ENCODE results near the gene PLEKHG4B. TPM values are rescaled to one million over a fixed set of nuclear protein-coding genes. Genes with fewer than 3 reads are reported as not detected.

Gene PLEKHG4B
- total RNA-seq, 1 donor from 2014 or later: 49.4 TPM

DNA sequence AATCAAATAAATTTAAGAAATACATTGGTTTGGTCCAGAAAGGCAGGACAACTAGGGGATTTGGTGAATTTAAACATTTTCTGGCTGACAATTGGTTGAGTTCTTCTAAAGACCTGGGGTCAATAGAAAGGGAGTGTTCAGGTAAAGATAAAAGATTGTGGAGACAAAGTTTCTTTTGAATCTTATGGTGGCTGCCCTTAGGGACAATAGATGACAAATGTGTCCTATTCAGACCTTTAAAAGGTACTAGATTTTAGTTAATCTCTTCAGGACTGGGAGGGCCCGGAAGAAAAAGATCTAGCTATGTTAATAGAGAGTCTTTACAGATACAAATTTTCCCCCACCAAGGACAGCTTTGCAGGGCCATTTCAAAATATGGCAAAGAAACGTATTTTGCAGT lies 35.9 kb downstream of the PLEKHG4B start:
- Mint-ChIP-seq H3K9me3 (ENCODE audit: unreplicated experiment) (peaks cover 5% of the 10 kb centered on the region), H3K4me1 (ENCODE audit: low read depth, unreplicated experiment) (no peaks in the 10 kb centered on the region), H3K4me3 (ENCODE audit: unreplicated experiment) (no peak overlapping the region), H3K36me3 (ENCODE audit: unreplicated experiment) (peaks cover 24% of the 10 kb centered on the region), H3K27me3 (ENCODE audit: unreplicated experiment) (peaks cover 5% of the 10 kb centered on the region), H3K27ac (ENCODE audit: unreplicated experiment) (no peak overlapping the region)
- no peak for DNase-seq
- TF ChIP-seq, protein P1, sequence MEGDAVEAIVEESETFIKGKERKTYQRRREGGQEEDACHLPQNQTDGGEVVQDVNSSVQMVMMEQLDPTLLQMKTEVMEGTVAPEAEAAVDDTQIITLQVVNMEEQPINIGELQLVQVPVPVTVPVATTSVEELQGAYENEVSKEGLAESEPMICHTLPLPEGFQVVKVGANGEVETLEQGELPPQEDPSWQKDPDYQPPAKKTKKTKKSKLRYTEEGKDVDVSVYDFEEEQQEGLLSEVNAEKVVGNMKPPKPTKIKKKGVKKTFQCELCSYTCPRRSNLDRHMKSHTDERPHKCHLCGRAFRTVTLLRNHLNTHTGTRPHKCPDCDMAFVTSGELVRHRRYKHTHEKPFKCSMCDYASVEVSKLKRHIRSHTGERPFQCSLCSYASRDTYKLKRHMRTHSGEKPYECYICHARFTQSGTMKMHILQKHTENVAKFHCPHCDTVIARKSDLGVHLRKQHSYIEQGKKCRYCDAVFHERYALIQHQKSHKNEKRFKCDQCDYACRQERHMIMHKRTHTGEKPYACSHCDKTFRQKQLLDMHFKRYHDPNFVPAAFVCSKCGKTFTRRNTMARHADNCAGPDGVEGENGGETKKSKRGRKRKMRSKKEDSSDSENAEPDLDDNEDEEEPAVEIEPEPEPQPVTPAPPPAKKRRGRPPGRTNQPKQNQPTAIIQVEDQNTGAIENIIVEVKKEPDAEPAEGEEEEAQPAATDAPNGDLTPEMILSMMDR (IDR thresholded peaks at IDR 0.05; ENCODE audit: partially characterized antibody, unreplicated experiment): no peak

DNA sequence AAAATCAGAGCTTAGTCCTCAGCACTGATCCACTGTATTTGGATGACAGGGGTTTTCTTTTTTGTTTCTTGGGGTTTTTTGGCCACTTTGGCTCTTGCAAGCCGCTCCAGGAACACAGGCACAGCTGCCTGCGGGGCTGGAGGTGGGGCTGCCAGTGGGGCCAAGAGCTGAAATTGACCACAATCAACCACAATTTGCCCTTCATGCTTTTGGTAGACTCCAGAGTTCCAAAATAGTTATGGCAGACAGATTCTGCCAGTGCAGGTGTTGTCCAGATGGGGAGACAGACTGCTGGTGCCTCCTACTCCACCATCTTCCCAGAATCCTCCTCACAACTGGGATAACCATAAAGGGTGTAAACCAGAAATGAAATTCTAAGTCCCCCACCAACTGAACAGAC lies 36.5 kb downstream of the PLEKHG4B start:
- Mint-ChIP-seq H3K27ac (ENCODE audit: unreplicated experiment) (no peak overlapping the region), H3K27me3 (ENCODE audit: unreplicated experiment) (peaks cover 5% of the 10 kb centered on the region), H3K9me3 (ENCODE audit: unreplicated experiment) (peaks cover 5% of the 10 kb centered on the region), H3K4me1 (ENCODE audit: low read depth, unreplicated experiment) (no peaks in the 10 kb centered on the region), H3K4me3 (ENCODE audit: unreplicated experiment) (no peak overlapping the region), H3K36me3 (ENCODE audit: unreplicated experiment) (peaks cover 22% of the 10 kb centered on the region)
- TF ChIP-seq, protein P1 (IDR thresholded peaks at IDR 0.05; ENCODE audit: partially characterized antibody, unreplicated experiment): no peak
- DNase-seq: no peak

DNA sequence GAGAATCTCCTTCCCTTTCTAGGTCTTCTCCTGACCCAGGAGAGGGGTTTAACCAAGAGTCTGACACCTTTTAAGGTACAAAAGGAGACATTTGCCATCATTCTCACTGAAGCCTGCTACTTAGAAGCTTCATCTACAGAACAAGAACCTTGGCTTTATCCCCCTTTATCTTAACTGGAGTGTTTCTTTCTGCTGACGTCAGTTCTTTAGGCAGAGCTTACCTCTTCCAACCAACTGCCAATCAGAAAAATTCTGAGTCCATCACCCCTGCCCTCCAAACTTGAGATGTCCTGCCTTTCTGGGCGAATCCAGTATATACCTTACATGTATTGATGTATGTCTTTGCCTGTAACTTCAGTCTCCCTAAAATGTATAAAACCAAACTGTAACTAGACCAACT lies 37.2 kb downstream of the PLEKHG4B start:
- Mint-ChIP-seq H3K27ac (ENCODE audit: unreplicated experiment) (no peak overlapping the region), H3K9me3 (ENCODE audit: unreplicated experiment) (peaks cover 5% of the 10 kb centered on the region), H3K4me3 (ENCODE audit: unreplicated experiment) (no peak overlapping the region), H3K27me3 (ENCODE audit: unreplicated experiment) (peaks cover 5% of the 10 kb centered on the region), H3K4me1 (ENCODE audit: low read depth, unreplicated experiment) (no peaks in the 10 kb centered on the region), H3K36me3 (ENCODE audit: unreplicated experiment) (peaks cover 15% of the 10 kb centered on the region)
- TF ChIP-seq, protein P1 (IDR thresholded peaks at IDR 0.05; ENCODE audit: partially characterized antibody, unreplicated experiment): no peak
- DNase-seq: no peak

DNA sequence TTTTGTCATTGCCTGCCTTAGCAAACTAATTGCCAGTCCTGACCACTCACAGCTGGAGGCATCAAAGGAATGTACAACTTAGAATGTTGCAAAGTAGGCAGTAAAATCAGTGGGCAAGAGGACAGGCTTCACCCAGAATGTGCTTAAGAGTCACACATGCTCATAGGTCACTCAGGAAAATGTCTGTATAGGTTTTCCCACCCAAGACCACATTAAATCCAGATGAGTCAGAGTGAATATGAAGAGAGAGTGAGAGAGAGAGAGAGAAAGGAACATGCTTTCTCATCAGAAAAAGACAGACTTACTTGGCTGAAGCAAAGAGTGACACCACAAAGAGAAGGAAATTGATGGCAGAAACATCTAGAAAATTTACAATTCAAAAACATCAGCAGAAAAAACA lies 37.9 kb downstream of the PLEKHG4B start:
- no peaks in the 10 kb centered on the region for H3K4me1 Mint-ChIP-seq (ENCODE audit: low read depth, unreplicated experiment)
- H3K27ac Mint-ChIP-seq (ENCODE audit: unreplicated experiment): no peak overlapping the region
- no peak for DNase-seq
- no peak overlapping the region for H3K4me3 Mint-ChIP-seq (ENCODE audit: unreplicated experiment)
- H3K9me3 Mint-ChIP-seq (ENCODE audit: unreplicated experiment): peaks cover 3% of the 10 kb centered on the region
- H3K36me3 Mint-ChIP-seq (ENCODE audit: unreplicated experiment): peaks cover 10% of the 10 kb centered on the region
- TF ChIP-seq, protein P1 (IDR thresholded peaks at IDR 0.05; ENCODE audit: partially characterized antibody, unreplicated experiment): no peak
- peaks cover 5% of the 10 kb centered on the region for H3K27me3 Mint-ChIP-seq (ENCODE audit: unreplicated experiment)

DNA sequence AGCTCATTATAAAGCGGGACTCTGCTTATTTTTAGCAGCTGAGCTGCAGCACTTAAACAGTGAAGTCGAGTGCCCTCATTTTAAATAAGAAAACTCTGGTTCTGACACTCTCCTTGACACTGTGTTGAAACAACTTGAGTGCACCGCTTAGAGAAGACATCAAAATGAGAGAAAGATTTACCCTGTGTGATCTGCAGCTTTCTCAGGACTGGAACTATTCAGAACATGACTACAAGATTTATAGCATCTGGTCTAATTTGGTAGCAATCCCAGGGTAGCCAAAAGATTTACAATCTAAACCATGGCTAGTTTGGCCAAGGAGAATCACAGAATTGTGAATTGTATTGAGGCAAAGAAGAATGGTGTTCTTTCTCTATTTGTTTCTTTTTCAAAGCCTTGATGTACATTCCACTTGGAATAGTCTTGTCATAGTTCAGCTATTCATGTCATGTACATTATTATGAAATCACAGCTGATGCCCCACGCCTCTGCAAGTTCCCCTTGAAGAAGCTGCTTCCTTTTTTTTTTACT lies 38.7 kb downstream of the PLEKHG4B start:
- no peak for DNase-seq
- Mint-ChIP-seq H3K4me3 (ENCODE audit: unreplicated experiment) (no peak overlapping the region), H3K36me3 (ENCODE audit: unreplicated experiment) (peaks cover 10% of the 10 kb centered on the region), H3K27ac (ENCODE audit: unreplicated experiment) (no peak overlapping the region), H3K9me3 (ENCODE audit: unreplicated experiment) (peaks cover 4% of the 10 kb centered on the region), H3K27me3 (ENCODE audit: unreplicated experiment) (peaks cover 5% of the 10 kb centered on the region), H3K4me1 (ENCODE audit: low read depth, unreplicated experiment) (no peaks in the 10 kb centered on the region)
- TF ChIP-seq, protein P1 (IDR thresholded peaks at IDR 0.05; ENCODE audit: partially characterized antibody, unreplicated experiment): no peak

All from glutamatergic neuron (in vitro differentiated cells).